HepG2 (cell line): ENCODE results near the gene KANK4. TPM values are rescaled to one million over a fixed set of nuclear protein-coding genes. Genes with fewer than 3 reads are reported as not detected.

Source experiments
- CEBPB ChIP-seq: IDR thresholded peaks from 2 replicates; pipeline ENCODE4 v1.6.1; 2011; ENCODE audit warnings: low read depth, low read length, improper control_type of control experiment, borderline replicate concordance
- ELF1 ChIP-seq: sonication (generic); formaldehyde crosslinking; IDR thresholded peaks from 2 replicates; pipeline ENCODE4 v1.4.0; 2020; ENCODE audit warnings: missing genetic modification reagents
- FOXA1 ChIP-seq, 2 experiments: fragments of 450-650 bp in 1 of 2; sonication (generic) in 1 of 2; formaldehyde crosslinking in 1 of 2; IDR thresholded peaks; 2 replicates each; pipeline versions ENCODE4 v1.4.0 to v1.6.1; 2016 to 2020; ENCODE audit warnings: missing genetic modification reagents in 1 of 2
- HNRNPH1 ChIP-seq: fragments of 200-400 bp; formaldehyde crosslinking; optimal IDR thresholded peaks from 2 replicates; pipeline ENCODE3; 2017; ENCODE audit warnings: mild to moderate bottlenecking, low read depth, low read length
- HNRNPL ChIP-seq: fragments of 200-400 bp; formaldehyde crosslinking; IDR thresholded peaks from 2 replicates; pipeline ENCODE4 v1.6.1; 2017; ENCODE audit warnings: mild to moderate bottlenecking, low read depth, low read length
- HOXD1 ChIP-seq: sonication (generic); formaldehyde crosslinking; IDR thresholded peaks from 2 replicates; pipeline ENCODE4 v1.5.0; 2020; ENCODE audit warnings: missing genetic modification reagents
- MAFG ChIP-seq: sonication (generic); formaldehyde crosslinking; IDR thresholded peaks from 2 replicates; pipeline ENCODE4 v1.5.1; 2020; ENCODE audit warnings: mild to moderate bottlenecking, missing genetic modification reagents
- PHF8 ChIP-seq: sonication (generic); formaldehyde crosslinking; IDR thresholded peaks from 2 replicates; pipeline ENCODE4 v1.5.0; 2020; ENCODE audit warnings: missing genetic modification reagents
- POGZ ChIP-seq: sonication (generic); formaldehyde crosslinking; IDR thresholded peaks from 2 replicates; pipeline ENCODE4 v1.4.0; 2020; ENCODE audit warnings: mild to moderate bottlenecking, missing genetic modification reagents
- RBFOX2 ChIP-seq: fragments of 200-400 bp; formaldehyde crosslinking; IDR thresholded peaks from 2 replicates; pipeline ENCODE4 v1.6.1; 2017; ENCODE audit warnings: low read depth, mild to moderate bottlenecking, low read length
- REPIN1 ChIP-seq: sonication (generic); formaldehyde crosslinking; IDR thresholded peaks from 2 replicates; pipeline ENCODE4 v1.8.0; 2022; ENCODE audit warnings: missing genetic modification reagents, low read depth, mild to moderate bottlenecking, borderline replicate concordance
- SAP130 ChIP-seq: IDR thresholded peaks from 2 replicates; pipeline ENCODE4 v1.6.1; 2016; ENCODE audit warnings: low read depth
- SMARCC2 ChIP-seq: fragments of 450-650 bp; IDR thresholded peaks from 2 replicates; pipeline ENCODE4 v1.6.1; 2017; ENCODE audit warnings: antibody characterized with exemption, mild to moderate bottlenecking
- SP1 ChIP-seq, 2 experiments: fragments of 450-650 bp in 1 of 2; sonication (generic) in 1 of 2; formaldehyde crosslinking in 1 of 2; IDR thresholded peaks; 2 replicates each; pipeline versions ENCODE4 v1.4.0 to v1.6.1; 2016 to 2020; ENCODE audit warnings: missing genetic modification reagents in 1 of 2
- THAP9 ChIP-seq: sonication (generic); formaldehyde crosslinking; IDR thresholded peaks from 2 replicates; pipeline ENCODE4; 2020; ENCODE audit warnings: missing genetic modification reagents, mild to moderate bottlenecking, borderline replicate concordance
- WIZ ChIP-seq: sonication (generic); formaldehyde crosslinking; IDR thresholded peaks from 2 replicates; pipeline ENCODE4 v1.5.1; 2020; ENCODE audit warnings: mild to moderate bottlenecking, missing genetic modification reagents
- ZFP91 ChIP-seq: sonication (generic); formaldehyde crosslinking; IDR thresholded peaks from 2 replicates; pipeline ENCODE4 v1.9.0; 2022; ENCODE audit warnings: missing genetic modification reagents, mild to moderate bottlenecking, borderline replicate concordance
- ZNF20 ChIP-seq: sonication (generic); formaldehyde crosslinking; IDR thresholded peaks from 2 replicates; pipeline ENCODE4 v1.4.0; 2020; ENCODE audit warnings: mild to moderate bottlenecking, moderate library complexity, missing genetic modification reagents
- ZNF282 ChIP-seq: fragments of 450-650 bp; IDR thresholded peaks from 2 replicates; pipeline ENCODE4 v1.6.1; 2018; ENCODE audit not compliant: partially characterized antibody
- ZNF350 ChIP-seq: sonication (generic); formaldehyde crosslinking; IDR thresholded peaks from 2 replicates; pipeline ENCODE4 v1.4.0; 2020; ENCODE audit warnings: mild to moderate bottlenecking, low read depth, missing genetic modification reagents, borderline replicate concordance
- ZNF430 ChIP-seq: sonication (generic); formaldehyde crosslinking; IDR thresholded peaks from 2 replicates; pipeline ENCODE4 v1.9.0; 2021; ENCODE audit warnings: mild to moderate bottlenecking, missing genetic modification reagents
- ZNF441 ChIP-seq: sonication (generic); formaldehyde crosslinking; IDR thresholded peaks from 2 replicates; pipeline ENCODE4 v1.7.0; 2021; ENCODE audit warnings: missing genetic modification reagents, borderline replicate concordance
- ZNF644 ChIP-seq: IDR thresholded peaks from 2 replicates; pipeline ENCODE4 v1.6.1; 2016; ENCODE audit warnings: low read depth
- polyA plus RNA-seq, 8 experiments: library from polyadenylated mRNA; depleted of rRNA in 3 of 8; stranded (reverse) in 7 of 8; unstranded in 1 of 8; fragments of >200 nt; fragmentation: Illumina TruSeq in 4 of 8; extraction: Trizol in 4 of 8; gene quantifications; 2 replicates each; pipeline versions ENCODE4 v1.2.1 to v1.2.3, GENCODE V29; 2011 to 2016; ENCODE audit warnings: low read depth in 4 of 8, missing spikeins in 1 of 8, mixed read lengths in 1 of 8; ENCODE audit not compliant: insufficient read depth in 1 of 8
- total RNA-seq, 5 experiments: library from RNA; depleted of rRNA; stranded (reverse); fragments of >200 nt; fragmentation: Illumina TruSeq; extraction: Trizol; gene quantifications; 2 replicates each; pipeline ENCODE4 v1.2.3, GENCODE V29; 2016; ENCODE audit warnings: low read depth in 1 of 5

The KANK4 gene
- total and polyA plus RNA-seq, 2 of the 13 experiments (the other 11 are each of a cell fraction or from before 2014, with no cell fraction given), result 16.1 to 25.7 TPM

GRCh38 chr1:62325681-62326080 is 6.4 kb upstream of the KANK4 start (continued):
- no peak for TF ChIP-seq THAP9 (CRISPR knock-in tag)
- TF ChIP-seq FOXA1 (IDR thresholded peaks at IDR 0.05), result no peak
- peak; percentile 55 for TF ChIP-seq FOXA1 (CRISPR knock-in tag; IDR thresholded peaks at IDR 0.05)
- no peak for TF ChIP-seq ZNF430 (CRISPR knock-in tag)
- TF ChIP-seq ZNF20 (CRISPR knock-in tag), result no peak
- no peak for TF ChIP-seq SP1 (IDR thresholded peaks at IDR 0.05)
- TF ChIP-seq SP1 (CRISPR knock-in tag; IDR thresholded peaks at IDR 0.05), result no peak
- TF ChIP-seq MAFG, result no peak
- TF ChIP-seq REPIN1 (CRISPR knock-in tag), result no peak
- peak; percentile 47; the same call in 1 of the 2 replicates for TF ChIP-seq ZFP91 (CRISPR knock-in tag)
- TF ChIP-seq HNRNPL, result no peak
- peak; percentile 67; the same call in 1 of the 2 replicates for TF ChIP-seq ZNF644 (CRISPR knock-in tag)
- no peak for TF ChIP-seq HOXD1 (CRISPR knock-in tag)
- peak; percentile 2; the same call in 1 of the 2 replicates for TF ChIP-seq PHF8
- TF ChIP-seq ZNF441, result no peak
- no peak for TF ChIP-seq HNRNPH1
- no peak for TF ChIP-seq RBFOX2
- TF ChIP-seq SAP130 (CRISPR knock-in tag), result 0 out of 2 replicates have a peak, but pooled peaks have one; percentile 16
- no peak for TF ChIP-seq ELF1 (CRISPR knock-in tag)
- no peak for TF ChIP-seq SMARCC2
- no peak for TF ChIP-seq CEBPB
- TF ChIP-seq POGZ (CRISPR knock-in tag), result no peak
- no peak for TF ChIP-seq ZNF282
- peak; percentile 39; the same call in 1 of the 2 replicates for TF ChIP-seq ZNF350 (CRISPR knock-in tag)
- TF ChIP-seq WIZ (CRISPR knock-in tag), result no peak
